Measurements from ENCODE around the gene CTXND2. TPM values are rescaled to one million over a fixed set of nuclear protein-coding genes. Genes with fewer than 3 reads are reported as not detected.
"Not testable (repeated sequence)": the region's sequence is repeated elsewhere in the genome, so short reads cannot be mapped to it uniquely, and the experiment has no call there.

The CTXND2 gene
- total RNA-seq, 1 experiment from 2014 or later: not detected

DNA sequence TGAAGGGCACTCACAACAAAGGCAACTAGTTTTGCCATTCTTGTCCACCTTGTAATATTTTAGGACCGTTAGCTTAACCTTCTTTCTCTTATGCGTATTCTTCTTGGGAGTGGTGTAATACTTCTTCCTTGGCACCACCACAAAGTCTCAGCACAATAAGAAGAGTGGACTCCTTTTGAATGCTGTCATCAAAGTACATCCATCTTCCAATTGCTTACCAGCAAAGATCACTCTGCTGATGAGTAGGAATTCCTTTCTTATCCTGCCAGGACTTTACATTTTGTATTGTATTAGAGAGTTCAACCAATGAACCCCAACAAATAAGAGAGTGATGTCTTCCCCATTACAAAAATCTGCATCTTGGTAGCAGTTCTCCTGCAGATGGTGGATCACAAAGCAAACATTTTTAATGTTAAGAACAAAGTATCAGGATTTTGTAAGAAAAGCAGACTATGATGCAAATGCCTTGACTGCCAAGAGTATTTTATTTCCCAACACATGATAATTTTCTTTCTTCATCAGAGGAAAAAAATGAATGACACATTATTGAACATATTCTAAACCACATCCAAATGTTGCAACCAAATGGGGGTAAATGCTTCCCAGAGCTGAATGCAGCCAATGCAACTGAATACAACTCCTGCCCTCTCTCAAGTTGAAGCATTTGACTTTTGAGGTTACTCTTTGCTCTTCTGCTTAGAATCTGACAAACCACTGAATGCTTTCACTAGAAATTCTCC, 5.4 kb upstream of the CTXND2 start:
- in situ Hi-C loops (cut with HindIII; ENCODE audit: low pct_unique_long_range_greater_than_20kb, low sequenced_read_pairs): no loop called here
- DNase-seq (ENCODE audit: low read depth, low spot score): peak; percentile 32

DNA sequence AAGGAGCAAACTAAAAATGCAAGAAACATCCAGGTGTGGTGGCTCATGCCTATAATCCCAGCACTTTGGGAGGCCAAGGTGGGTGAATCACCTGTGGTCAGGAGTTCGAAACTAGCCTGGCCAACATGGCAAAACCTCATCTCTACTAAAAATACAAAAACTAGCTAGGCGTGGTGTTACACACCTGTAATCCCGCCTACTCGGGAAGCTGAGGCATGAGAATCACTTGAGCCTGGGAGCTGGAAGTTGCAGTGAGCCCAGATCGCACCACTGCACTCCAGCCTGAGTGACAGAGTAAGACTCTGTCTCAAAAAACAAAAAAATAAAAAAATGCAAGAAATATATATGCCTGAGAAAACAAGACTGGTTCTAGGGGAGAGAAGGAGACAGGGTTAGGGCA, 3.8 kb upstream of the CTXND2 start:
- DNase-seq (ENCODE audit: low read depth, low spot score); in situ Hi-C loops (cut with HindIII; ENCODE audit: low pct_unique_long_range_greater_than_20kb, low sequenced_read_pairs): not testable (repeated sequence)

DNA sequence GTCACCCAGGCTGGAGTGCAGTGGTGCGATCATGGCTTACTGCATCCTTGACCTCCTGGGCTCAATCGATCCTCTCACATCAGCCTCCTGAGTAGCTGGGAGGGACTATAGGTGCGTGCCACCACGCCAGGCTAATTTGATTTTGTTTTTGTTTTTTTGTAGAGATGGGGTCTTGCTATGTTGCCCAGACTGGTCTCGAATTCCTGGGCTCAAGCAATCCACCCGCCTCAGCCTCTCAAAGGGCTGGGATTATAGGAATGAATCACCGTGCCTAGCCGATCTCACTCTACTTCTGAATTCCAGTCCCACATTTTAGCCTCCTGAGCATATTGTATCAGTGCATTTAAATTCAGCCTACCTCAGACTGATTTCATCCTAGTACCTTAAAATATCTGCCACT, 1.8 kb downstream of the CTXND2 start:
- DNase-seq (ENCODE audit: low read depth, low spot score): no peak
- in situ Hi-C loops (cut with HindIII; ENCODE audit: low pct_unique_long_range_greater_than_20kb, low sequenced_read_pairs): no loop called here

DNA sequence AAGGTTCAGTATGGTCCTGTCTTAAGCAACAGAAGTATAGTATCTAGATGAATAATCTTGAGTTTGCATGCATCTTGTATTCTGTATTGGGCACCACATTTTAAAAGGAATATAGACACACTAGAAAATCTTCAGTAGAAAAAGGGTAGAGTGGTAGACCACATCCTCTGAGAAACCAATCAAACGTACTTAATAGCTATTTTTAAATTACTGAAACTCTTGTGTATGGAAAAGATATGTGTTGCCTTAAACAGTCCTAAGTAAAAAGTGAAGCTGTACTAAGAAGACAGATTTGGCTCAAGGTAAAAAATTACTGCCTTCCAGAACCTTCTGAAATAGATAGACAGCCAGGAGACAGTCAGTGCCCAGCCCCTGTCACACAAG, 3.1 kb downstream of the CTXND2 start:
- in situ Hi-C loops (cut with HindIII; ENCODE audit: low pct_unique_long_range_greater_than_20kb, low sequenced_read_pairs): no loop called here
- DNase-seq (ENCODE audit: low read depth, low spot score): no peak

DNA sequence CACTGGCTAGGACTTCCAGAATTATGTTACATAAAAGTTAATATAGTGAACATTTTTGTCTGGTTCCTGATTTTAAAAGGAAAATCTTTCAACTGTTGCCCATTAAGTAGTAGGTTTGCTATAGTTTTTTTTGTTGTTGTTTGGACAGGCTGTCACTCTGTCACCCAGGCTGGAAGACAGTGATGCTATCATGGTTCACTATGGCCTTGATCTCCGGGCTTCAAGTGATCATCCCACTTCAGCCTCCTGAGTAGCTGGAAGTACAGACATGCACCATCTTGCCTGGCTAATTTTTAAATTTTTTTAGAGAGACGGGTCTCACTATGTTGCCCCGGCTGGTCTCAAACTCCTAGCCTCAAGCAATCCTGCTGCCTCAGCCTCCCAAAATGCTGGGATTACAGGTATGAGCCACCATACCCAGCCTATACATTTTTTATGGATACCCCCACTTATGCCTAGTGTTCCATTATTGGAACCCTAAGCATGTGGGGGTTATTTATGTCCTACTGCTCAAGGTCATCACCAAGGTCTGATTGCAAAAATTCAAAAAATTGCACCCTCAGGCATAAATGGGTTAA, 6.5 kb downstream of the CTXND2 start:
- in situ Hi-C loops (cut with HindIII; ENCODE audit: low pct_unique_long_range_greater_than_20kb, low sequenced_read_pairs): no loop called here

DNA sequence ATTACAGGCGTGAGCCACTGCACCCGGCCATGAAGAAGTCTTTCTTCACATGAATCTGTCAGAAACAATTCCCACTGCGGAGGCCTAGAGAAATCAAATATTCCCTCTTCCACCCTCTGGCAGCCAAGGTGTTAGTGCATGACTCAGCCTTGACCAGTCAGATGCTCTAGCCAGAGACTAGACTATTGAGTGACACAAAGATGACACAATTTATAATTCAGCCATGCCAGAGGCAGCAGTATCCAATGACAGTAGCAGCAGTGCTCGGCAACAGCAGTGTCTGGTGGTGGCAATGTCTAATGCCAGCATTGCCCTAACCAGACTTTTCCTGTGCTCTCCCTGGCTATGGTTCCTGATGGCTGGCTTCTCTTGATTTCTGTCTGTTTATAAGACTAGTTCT, 8.7 kb downstream of the CTXND2 start:
- peak; percentile 20 for DNase-seq (ENCODE audit: low read depth, low spot score)
- in situ Hi-C loops (cut with HindIII; ENCODE audit: low pct_unique_long_range_greater_than_20kb, low sequenced_read_pairs): no loop called here

More for the DNA sequence above, 6.5 kb downstream of the CTXND2 start:
- DNase-seq (ENCODE audit: low read depth, low spot score): no peak

DNA sequence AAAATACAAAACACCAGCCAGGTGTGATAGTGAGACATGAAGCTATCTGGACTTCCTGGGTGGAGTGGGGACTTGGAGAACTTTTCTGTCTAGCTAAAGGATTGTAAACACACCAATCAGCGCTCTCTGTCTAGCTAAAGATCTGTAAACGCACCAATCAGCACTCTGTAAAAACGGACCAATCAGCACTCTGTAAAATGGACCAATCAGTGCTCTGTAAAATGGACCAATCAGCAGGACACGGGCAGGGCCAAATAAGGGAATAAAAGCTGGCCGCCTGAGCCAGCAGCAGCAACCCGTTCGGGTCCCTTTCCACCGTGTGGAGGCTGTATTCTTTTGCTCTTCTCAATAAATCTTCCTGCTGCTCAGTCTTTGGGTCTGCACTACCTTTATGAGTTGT, 12.9 kb downstream of the CTXND2 start:
- DNase-seq (ENCODE audit: low read depth, low spot score); in situ Hi-C loops (cut with HindIII; ENCODE audit: low pct_unique_long_range_greater_than_20kb, low sequenced_read_pairs): not testable (repeated sequence)

DNA sequence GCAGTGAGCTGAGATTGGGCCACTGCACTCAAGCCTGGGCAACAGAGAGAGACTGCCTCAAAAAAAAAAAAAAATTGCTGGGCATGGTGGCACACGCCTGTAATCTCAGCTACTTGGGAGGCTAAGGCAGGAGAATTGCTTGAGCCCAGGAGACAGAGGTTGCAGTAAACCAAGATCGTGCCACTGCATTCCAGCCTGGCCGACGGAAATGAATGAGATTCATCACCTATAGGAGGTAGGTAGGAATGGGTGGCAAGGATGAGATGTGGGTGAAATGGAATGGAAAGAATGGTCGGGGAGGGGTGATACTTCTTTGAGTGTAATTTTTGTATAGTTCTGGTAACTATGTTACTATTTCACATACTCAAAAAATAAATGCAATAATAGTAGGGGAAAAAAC, 15.4 kb downstream of the CTXND2 start:
- no peak for DNase-seq (ENCODE audit: low read depth, low spot score)
- in situ Hi-C loops (cut with HindIII; ENCODE audit: low pct_unique_long_range_greater_than_20kb, low sequenced_read_pairs): no loop called here

DNA sequence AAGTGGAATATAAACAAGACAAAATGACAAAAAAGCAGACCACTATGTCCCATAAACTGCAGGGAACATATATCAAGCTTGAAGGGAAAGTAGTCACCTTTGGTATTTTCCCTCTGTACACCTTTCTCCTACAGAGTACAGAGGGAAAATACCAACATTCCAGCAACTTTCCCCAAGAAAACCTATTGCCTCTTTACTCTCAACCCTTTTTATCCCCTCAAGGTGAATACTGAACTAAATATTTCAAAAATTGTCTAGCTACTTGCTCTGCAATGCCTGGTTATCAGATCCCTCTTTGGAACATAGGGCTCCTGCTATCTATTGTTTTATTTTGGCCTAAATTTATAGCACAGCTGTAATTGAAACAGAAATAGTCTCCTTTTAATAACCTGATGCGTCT, 15.8 kb downstream of the CTXND2 start:
- DNase-seq (ENCODE audit: low read depth, low spot score): no peak
- in situ Hi-C loops (cut with HindIII; ENCODE audit: low pct_unique_long_range_greater_than_20kb, low sequenced_read_pairs): no loop called here

DNA sequence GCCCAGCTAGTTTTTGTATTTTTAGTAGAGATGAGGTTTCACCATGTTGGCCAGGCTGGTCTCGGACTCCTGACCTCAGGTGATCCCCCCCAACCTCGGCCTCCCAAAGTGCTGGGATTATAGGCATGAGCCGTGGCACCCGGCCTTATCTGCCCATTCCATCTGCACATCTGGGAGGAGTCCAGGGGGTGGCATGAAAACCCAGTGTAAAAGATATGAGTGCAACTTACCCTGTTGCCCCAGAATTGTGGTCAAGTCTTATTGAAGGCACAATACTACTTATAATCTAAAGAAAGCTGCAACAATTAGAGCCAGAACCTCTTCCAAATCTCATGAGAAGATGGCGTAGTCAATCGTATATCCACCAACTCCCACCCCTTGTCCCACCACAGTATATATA, 18.4 kb downstream of the CTXND2 start:
- no peak for DNase-seq (ENCODE audit: low read depth, low spot score)
- in situ Hi-C loops (cut with HindIII; ENCODE audit: low pct_unique_long_range_greater_than_20kb, low sequenced_read_pairs): no loop called here

DNA sequence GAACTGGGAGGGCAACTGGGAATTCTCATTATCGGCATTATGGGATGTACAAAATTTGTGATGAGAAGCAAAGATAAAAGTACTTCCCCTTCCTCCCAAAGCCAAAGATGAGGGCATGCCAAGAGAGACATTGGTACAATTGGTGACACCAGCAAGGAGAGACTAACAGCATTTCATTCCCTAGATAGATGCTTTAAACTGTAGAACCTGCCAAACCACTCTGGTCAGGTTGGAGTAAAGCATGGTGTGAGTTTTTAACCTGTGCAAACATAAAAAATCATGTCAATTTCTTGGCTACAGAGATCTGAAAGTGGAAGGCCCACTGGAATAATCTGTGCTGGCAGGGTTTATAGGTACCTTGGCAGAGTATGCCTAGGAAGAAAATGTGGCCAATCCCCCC, 19.4 kb downstream of the CTXND2 start:
- DNase-seq (ENCODE audit: low read depth, low spot score): no peak
- in situ Hi-C loops (cut with HindIII; ENCODE audit: low pct_unique_long_range_greater_than_20kb, low sequenced_read_pairs): no loop called here

DNA sequence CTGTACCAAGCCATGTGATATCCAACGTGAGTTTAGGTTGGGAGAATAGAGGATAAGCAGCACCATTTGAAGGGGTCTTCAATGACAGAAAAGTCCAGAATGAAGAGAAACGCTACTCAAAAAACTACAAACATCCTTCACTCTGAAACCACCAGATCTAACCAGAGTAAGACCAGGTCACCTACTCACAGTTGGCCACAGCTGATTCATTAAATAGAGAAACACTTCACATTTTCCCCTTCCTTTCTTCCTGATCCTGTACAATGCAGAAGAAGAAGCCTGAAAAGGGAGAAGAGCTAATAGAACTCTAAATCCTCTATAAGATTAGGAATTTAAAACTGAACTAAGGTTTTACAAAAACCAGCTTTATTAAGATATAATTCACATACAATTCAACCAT, 19.9 kb downstream of the CTXND2 start:
- no peak for DNase-seq (ENCODE audit: low read depth, low spot score)
- in situ Hi-C loops (cut with HindIII; ENCODE audit: low pct_unique_long_range_greater_than_20kb, low sequenced_read_pairs): no loop called here

DNA sequence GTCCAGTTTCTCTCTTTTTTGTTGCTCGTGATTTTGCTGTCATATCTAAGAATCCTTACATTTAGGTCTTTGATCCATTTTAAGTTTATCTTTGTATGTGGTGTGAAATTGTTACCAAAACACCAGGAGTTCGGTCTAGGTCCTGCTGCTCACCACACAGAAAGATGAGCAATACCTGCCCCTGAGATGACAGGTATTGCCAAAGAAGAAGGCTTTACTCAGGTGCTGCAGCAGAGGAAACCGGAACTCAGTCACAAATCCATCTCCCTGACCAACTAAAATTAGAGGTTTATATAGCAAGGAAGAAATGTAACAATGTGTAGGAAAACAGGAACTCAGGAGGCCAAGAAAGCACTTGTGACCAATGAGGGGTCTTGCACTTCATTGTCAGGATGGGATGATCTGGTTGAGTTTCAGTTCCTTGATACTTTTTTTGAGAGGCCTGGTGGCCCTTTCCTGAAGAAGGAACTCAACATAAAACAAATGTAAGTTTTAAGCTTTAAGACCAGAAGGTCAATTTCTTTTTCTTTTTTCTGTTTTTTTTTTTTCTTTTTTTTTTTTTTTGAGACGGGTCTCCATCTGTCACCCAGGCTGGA, 22.7 kb downstream of the CTXND2 start:
- in situ Hi-C loops (cut with HindIII; ENCODE audit: low pct_unique_long_range_greater_than_20kb, low sequenced_read_pairs): no loop called here
- no peak for DNase-seq (ENCODE audit: low read depth, low spot score)

DNA sequence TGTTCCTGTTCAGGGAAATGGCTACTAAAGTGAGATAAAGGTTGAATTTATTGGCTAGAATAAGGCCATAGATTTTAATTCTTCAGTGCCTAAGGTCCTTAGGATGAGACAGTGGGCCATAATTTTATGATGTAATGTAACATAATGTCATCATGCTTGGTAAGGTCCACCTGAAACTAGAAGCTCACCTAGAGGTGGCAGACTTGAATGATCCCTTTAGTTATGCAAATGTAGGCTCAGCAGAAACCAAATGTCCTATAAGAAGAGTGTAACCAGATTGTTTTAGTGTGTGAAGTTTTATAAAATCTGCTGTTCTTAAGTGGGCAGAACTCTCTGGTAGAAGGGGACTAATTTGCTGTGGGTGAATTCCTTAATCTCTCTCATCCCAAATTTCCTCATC, 25.7 kb downstream of the CTXND2 start:
- no peak for DNase-seq (ENCODE audit: low read depth, low spot score)
- in situ Hi-C loops (cut with HindIII; ENCODE audit: low pct_unique_long_range_greater_than_20kb, low sequenced_read_pairs): no loop called here

DNA sequence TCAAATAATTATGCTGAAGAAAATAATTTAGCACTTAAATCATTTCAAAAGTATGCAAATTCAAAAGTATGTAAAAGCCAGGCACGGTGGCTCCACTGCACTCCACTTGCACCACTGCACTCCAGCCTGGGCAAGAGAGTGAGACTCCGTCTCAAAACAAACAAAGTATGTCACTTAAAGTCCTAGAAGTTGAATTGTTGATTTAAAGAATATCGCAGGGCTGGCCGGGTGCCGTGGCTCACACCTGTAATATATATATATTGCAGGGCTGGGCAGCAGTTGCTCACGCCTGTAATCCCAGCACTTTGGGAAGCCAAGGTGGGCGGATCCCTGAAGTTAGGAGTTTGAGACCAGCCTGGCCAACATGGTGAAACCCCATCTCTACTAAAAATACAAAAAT, 30.5 kb downstream of the CTXND2 start:
- no peak for DNase-seq (ENCODE audit: low read depth, low spot score)
- in situ Hi-C loops (cut with HindIII; ENCODE audit: low pct_unique_long_range_greater_than_20kb, low sequenced_read_pairs): no loop called here

DNA sequence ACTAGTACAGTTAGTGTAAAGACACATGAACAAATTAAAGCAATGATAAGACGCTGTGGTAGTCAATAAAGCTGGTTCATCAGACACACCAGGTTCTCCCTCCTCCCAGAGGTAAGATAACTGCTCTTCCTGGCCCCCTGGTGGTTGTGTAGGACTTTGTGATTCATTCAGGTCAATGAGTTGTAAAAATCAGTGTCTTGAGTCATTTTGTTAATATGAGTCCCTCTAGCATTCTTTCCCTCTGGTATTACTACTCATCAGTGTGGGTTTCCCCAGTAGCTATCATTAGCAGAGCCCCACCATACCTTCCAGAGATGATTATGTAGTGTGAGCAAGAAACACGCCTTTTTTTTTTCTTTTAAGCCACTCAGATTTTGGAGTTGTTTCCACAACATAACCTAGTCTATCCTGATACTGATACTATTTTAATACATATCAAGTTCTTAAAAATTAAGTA, 35.6 kb downstream of the CTXND2 start:
- DNase-seq (ENCODE audit: low read depth, low spot score): peak; percentile 89
- in situ Hi-C loops (cut with HindIII; ENCODE audit: low pct_unique_long_range_greater_than_20kb, low sequenced_read_pairs): no loop called here

DNA sequence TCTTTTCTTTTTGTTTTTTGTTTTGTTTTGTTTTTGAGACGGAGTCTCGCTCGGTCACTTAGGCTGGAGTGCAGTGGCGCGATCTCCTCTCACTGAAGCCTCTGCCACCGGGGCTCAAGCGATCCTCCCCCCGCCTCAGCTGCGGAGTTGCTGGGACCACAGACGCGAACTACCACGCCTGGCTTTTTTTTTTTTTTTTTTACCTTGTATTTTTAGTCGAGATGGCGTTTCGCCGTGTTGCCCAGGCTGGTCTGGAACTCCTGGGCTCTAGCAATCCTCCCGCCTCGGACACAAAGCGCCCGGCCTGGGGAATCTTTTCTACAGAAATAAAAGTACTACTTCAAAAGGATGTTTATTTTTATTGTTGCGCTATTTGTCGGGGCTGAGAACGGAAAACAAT, 38.1 kb downstream of the CTXND2 start:
- in situ Hi-C loops (cut with HindIII; ENCODE audit: low pct_unique_long_range_greater_than_20kb, low sequenced_read_pairs): no loop called here
- no peak for DNase-seq (ENCODE audit: low read depth, low spot score)

DNA sequence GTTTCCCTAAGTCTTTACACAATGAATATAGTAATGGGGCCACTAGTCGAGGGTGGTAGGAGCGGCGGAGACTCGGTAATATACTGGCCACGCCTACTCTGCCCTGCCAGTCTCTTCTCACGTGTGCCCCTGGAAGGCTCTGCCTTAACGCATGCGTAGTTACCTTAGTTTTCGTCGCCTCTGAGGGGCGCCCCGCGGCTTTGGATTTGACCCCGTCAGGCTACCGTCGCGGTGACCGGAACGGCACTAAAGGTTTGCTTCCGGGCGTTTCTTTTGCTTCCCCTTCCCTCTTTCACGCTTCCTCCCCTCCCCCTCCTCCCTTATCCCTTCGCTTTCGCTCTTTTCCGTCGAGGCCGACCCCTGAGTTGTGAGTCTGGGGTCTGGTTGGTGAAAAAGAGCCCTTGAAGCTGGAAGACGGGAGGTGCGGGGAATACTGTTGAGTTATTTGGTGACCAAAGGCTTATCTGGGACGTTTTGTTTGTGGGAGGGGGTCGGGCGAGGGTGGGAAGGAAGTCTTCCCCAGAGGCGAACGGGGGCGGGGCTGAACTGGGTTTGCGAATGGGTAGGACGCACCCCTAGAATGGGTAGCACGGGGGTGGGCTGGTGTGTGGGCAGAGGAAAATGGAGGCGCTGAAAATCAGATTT, 39.3 kb downstream of the CTXND2 start, which contains the start of gene SETDB1:
Gene SETDB1, plus strand, starts transcription at position 267 of the 645 bp plus-strand sequence. CDS start 1,352 bp downstream, outside the sequence.
- in situ Hi-C loops (cut with HindIII; ENCODE audit: low pct_unique_long_range_greater_than_20kb, low sequenced_read_pairs): no loop called here
- peak; percentile 99 for DNase-seq (ENCODE audit: low read depth, low spot score)

All from SK-MEL-5 (cell line).